Measurements from ENCODE around the gene PPP4R3A.

DNA sequence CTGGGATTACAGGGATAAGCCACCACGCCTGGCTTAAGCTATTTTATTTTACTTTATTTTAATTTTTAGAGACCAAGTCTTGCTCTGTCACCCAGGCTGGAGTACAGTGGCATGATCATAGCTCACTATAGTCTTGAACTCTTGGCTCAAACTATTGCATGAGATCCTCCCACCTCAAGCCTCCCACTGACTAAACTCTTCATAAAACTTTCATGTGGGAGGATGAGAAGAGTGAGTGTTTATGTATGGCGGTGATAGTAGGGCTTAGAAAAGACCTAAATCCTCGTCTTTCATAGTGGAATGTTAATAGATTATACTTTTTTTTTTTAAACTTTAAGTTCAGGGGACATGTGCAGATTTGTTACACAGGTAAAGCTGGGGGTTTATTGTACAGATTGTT is 23.5 kb upstream of the PPP4R3A start:
- TF ChIP-seq, protein P1, sequence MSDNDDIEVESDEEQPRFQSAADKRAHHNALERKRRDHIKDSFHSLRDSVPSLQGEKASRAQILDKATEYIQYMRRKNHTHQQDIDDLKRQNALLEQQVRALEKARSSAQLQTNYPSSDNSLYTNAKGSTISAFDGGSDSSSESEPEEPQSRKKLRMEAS (IDR thresholded peaks at IDR 0.05; ENCODE audit: insufficient read depth, insufficient read length), result no peak
- TF ChIP-seq POLR2A (IDR thresholded peaks at IDR 0.05; ENCODE audit: low read depth, low read length) (no peak), POLR2AphosphoS5 (IDR thresholded peaks at IDR 0.05; ENCODE audit: insufficient read depth, low read depth, low read length) (no peak), FOS (IDR thresholded peaks at IDR 0.05; ENCODE audit: borderline replicate concordance, insufficient read depth, low read length) (no peak), EZH2 (IDR thresholded peaks at IDR 0.05; ENCODE audit: borderline replicate concordance, low read depth, low read length, severe bottlenecking) (no peak)
- TF ChIP-seq, protein P2, sequence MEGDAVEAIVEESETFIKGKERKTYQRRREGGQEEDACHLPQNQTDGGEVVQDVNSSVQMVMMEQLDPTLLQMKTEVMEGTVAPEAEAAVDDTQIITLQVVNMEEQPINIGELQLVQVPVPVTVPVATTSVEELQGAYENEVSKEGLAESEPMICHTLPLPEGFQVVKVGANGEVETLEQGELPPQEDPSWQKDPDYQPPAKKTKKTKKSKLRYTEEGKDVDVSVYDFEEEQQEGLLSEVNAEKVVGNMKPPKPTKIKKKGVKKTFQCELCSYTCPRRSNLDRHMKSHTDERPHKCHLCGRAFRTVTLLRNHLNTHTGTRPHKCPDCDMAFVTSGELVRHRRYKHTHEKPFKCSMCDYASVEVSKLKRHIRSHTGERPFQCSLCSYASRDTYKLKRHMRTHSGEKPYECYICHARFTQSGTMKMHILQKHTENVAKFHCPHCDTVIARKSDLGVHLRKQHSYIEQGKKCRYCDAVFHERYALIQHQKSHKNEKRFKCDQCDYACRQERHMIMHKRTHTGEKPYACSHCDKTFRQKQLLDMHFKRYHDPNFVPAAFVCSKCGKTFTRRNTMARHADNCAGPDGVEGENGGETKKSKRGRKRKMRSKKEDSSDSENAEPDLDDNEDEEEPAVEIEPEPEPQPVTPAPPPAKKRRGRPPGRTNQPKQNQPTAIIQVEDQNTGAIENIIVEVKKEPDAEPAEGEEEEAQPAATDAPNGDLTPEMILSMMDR (IDR thresholded peaks at IDR 0.05; ENCODE audit: extremely low read depth in 1 of 2, insufficient read depth in 1 of 2, low read depth in 1 of 2, low read length in 2 of 2), result no peak
